Activated T-helper 9 cell treated with anti-CD3 and anti-CD28 coated beads, Interleukin-2, amount 50 U/mL, for 16 hours (primary cell): ENCODE results near the gene KIZ.

ENCODE experiments used
- DNase-seq: peaks from one replicate; pipeline ENCODE4 v3.0.0-alpha.2; 2020; ENCODE audit warnings: low read depth

KIZ gene

DNA sequence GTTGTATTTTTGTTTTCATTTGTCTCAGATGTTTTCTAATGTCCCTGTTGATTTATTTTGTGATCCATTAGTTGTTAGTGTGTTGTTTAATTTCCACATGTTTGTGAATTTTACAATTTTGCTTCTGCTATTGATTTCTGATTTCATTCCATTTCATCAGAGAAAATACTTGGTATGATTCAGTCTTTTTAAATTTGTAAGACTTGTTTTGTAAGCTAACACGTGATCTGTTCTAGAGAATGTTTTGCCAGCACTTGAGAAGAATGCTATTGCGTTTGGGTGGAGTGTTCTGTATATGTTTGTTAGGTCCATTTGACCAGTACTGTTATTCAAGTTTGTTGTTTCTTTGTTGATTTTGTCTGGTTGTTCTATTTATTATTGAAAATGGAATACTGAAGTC lies 53.9 kb downstream of the KIZ start:
- no peak for DNase-seq

DNA sequence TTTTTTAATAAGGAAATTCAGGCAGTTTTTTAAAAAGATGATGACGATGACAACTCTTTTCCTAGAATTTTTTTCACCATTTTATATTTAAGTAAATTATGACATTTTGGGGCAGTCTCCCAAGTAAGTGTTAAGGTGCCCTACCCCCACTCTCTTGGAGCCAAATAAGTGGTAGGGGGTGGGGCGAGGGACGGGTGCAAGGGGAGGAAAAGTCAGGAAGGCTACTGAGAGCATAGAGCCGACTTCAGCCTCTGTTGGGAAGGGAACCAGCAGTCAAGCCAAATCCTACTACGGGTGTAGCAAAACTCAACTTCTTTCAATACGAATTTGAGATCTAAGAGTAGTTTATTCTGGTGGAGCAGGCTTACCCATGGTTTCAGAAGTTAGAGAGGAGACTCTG lies 54.4 kb downstream of the KIZ start:
- DNase-seq: no peak

DNA sequence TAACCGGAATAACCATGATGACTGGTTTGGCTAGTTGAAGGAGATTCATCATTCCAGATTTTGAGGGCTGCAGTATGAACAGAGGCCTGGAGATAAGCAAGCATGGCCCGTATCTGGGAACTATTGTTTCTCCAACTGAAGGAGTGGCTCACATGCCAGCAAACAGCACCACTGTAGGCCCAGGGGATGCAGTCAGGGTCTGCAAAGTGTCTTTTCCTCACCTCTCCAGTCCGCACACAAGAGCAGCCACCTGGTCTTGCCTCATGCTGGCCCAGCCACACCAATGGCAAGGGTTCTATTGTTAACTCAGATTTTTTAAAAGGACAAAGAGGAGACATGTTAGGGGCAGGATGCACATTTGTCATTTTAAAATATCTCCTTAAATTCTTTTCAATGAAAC lies 55.1 kb downstream of the KIZ start:
- no peak for DNase-seq

DNA sequence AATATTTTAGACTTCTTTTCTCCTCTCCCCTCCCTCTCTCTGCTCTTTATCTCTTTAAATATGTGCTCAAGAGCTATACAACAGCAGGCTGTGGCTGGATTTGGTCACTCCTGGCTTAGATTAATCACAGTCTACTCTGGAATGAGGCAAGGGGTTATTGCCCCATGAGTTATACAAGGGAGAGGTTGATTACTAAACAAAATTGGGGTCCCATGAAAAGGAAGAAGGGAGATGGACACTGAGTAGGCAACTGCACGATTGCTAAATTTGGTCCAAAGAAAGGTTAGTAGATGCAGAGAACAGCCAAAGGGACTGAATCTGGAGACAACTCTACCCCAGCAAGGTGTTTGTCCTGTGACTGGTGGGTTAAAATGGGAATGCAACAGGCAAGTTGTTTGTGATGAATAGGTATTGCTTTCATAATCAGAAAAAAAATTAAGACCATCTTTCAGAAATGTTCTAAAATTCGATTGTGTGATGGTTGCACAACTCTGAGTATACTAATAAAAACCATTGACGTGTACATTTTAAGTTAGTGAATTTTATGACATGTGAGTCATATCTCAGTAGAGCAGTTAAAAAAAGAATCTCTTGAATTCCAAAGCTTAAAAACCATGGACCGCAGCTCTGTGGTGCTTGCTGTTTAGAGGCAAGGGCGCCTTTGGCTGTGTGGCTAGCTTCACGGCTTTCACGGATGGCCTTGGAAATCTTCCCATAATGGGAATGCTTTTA lies 57.1 kb downstream of the KIZ start:
- DNase-seq: no peak

GRCh38 chr20:21183722-21184121 lies 57.8 kb downstream of the KIZ start:
- DNase-seq: no peak

- DNase-seq: no peak
These were observed 58.9 kb downstream of the KIZ start for GRCh38 chr20:21184819-21185218.

DNA sequence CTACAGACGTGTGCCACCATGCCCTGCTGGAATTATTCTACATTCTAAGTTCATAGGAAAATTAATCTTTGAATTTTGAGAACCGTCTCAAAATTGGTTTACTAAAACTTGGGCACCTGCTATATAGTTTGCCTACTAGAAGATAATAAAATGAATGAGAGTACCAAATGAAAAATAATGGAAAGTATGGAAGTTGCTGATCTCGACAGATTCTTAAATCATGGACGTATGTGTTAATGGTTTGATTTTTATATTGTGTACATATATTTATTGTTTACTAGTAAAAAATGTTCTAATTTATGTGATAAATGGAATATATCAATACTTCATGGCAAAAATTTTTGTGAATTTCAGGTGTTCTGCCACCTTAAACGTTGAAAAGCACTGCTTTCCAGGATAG lies 60.0 kb downstream of the KIZ start:
- DNase-seq: no peak

DNA sequence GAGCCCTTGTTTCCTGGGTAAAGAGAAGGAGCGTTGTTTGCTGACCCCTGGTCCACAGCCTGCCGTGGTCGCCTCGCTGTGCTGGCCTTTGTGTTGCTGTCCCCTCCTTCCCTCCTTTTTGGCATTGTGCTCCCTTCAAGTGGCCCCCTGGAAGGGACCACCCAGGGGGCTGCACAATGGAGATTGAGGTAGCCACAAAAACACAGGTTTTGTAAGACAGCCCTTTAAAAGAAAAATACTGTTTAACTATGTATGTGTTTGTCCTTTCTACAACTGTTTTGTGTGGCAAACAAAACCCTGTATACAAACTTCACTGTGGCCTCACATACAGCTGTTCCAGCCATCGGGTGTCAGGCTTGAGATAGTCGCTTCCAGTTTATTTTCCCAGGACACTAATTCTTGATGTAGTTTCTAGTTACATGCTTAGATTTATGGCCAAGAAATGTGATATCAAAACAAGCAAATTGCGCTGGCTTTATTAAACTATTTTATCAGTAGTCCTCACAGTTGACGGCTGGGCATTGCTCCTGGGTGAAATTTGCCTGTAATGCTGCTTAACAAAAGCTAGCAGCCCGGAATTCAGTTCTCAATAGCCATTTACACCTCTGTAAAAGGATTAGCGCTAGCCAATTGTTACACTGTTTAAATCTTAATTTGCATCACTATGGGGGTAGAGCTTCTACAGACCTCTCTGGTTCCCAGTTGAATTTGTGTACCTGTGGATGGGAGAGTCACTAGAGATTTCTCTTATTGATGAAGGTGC lies 64.1 kb downstream of the KIZ start:
- no peak for DNase-seq

GRCh38 chr20:21190869-21191268 lies 65.0 kb downstream of the KIZ start:
- no peak for DNase-seq

DNA sequence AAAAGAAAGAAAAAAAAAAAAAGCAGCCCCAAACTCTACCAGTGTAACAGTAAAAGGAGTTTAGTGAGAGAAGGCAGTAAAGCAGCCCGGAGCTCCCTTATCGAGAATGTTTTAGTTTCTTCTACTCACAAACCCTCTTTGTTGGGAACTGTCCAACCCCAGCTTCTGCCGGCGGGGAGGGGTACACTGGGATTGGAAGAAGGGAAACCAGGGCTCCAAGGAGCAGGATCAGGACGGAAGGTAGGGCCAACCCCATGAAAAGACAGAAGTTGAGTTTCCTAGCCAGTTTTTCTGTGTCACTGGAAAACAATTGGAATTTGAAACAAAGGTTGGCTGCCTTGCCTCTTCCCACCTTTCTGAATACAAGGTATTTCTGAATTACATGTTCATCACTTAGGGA lies 66.0 kb downstream of the KIZ start:
- DNase-seq: no peak

DNA sequence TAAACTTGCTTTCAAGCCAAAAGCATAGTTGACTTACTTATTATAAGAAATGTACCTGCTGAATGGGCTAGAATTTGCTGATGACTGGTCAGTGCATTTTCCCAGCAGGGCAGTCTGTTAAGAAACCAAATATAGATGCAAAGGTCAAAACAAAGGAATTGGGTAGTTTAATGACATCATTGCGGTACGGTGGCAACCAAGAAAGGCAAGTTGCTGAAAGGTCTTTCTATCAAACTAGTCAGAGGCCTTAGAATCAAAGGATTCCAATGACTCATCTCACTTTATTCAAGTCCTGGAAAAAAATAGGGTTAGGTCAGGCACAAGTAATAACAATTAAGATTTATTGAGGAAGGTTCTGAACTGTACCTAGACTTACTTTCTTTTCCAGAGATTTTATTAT lies 76.4 kb downstream of the KIZ start:
- DNase-seq: no peak

DNA sequence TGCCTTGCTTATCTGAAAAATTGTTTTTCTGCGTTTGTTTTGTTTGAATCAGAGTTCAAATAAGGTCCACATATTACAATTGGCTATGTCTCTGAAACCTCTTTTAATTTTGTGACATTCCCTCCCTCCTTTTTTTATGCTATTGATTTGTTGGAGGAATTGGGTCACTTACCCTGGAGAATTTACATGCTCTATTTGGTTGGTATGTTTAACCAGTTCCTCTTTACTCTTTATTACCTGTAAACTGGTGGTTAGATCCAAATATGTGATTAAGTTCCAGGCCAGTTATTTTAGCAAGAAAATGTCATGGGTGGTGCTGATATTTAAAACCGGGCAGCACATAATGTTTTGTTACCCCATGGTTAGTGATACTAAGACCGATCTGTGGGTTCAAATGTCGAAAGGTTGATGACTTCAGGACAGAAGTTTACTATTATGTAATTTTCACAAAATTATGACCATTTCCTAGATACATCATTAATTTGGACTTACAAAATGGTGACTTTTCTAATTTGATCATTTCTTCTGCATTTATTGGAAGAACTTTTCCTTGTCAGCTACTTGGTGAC lies 77.3 kb downstream of the KIZ start:
- DNase-seq: no peak

DNA sequence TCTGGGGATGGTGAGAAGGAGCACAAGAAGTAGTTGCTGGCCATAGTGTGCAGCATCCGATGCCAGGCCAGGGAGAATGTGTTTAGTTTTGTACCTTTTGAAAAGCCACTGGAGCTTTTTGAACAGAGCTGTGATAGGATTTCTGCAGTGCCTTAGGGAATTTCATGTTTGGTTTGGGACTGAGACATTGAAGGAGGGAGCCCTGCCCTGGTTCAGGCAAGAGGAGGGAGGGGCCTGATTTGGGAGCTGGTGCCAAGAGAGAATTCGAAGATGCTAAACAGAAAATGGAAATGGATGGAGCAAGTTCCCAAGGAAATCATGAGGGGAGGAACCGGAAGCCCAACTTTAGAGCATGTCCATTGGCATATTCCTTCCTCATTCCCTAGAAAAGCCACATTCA lies 80.7 kb downstream of the KIZ start:
- no peak for DNase-seq

- DNase-seq: no peak
These were observed 83.1 kb downstream of the KIZ start for GRCh38 chr20:21208999-21209398.

DNA sequence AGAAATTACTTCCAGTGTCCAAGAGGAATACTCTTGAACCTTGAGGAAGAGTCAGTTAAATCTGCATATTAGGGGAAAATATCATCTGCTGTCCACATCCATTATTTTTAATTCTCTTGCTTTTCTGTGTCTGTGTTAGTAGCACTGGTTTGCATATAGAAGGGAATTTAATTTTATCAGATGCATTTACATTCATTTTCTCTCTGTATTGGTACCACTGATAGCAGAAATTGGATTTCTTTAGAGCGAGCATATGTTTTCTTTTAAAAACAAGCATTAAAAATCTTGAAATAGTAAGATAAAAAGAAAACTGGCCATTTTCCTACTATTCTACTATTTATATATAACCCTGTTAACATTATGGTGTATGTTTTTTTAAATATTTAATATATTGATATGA lies 83.8 kb downstream of the KIZ start:
- DNase-seq: no peak

- DNase-seq: no peak
These were observed 87.8 kb downstream of the KIZ start for GRCh38 chr20:21213691-21214090.

GRCh38 chr20:21214431-21214830 lies 88.5 kb downstream of the KIZ start:
- no peak for DNase-seq

DNA sequence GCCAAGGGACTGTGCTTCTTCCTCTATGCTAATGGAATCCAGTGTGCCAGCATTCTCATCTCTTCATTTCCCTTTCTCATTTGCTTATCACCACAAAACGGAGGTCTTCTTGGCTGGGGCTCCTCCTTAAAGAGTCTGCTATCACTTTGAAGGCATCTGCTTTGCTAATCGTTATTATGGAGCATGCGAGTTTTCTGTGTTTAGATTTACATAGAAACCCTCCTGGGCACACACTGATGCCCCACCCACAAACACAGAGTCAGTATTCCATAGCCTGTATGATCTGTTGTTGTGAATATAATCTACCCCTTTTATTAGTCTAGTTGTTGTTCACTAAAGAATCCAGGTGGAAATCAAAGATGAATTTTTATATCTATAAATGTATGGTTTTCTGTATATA lies 93.8 kb downstream of the KIZ start:
- DNase-seq: no peak

DNA sequence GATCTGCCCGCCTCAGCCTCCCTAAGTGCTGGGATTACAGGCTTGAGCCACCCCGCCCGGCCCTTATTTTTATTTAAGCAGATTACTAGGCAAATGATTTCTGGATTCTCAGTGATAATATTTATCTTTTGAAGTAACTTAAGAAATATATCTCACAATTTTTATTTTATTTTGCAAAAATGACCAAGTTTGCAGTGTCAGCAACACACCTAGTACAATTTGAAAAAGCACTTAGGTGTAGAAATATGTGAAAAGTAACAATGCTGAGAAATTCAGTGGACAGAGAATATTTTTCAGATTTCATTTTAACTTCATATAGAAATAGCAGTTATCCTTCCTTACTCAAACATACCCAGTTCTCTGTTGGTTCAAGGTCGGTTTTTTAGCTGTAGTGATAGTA lies 98.3 kb downstream of the KIZ start:
- no peak for DNase-seq

GRCh38 chr20:21225215-21225947 lies 99.5 kb downstream of the KIZ start:
- DNase-seq: no peak

DNA sequence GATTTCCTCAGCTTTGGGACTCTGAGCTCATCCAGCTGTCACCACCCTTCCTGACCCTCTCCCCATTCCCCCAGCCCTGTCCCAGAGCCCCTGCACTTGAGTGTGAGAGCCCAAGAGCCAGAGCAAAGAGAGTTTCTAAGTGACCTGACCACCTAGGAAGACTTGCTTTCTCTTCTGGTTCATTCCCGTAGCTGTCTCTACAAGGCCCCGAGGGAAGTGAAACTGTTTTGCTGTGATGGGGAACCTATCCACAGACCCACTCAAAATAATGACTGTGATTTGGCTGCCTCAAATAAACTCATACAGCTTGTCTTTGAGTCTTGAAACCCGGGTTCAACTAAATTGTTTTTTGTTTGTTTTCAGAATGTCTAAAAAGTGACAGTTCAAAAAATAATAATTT lies 102.6 kb downstream of the KIZ start:
- DNase-seq: no peak

DNA sequence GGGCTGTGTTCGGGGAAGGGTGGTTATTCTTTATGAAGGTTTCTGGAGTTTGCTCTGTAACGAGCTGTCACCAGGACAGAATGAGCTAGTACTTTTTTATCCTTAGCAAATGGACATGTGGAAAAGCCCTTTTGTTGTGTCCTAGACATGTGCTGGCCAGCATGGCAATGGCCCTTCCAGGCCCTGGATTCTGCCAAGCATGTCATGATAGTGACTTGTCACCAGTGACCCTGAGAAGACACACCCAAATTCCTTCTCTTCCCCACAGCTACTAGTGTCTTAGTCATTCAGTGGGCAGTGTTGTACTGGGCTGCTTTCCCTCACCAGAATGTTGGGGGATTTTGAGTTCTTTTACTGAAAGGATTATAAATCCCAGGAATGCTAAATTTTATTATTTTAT lies 103.3 kb downstream of the KIZ start:
- DNase-seq: no peak

GRCh38 chr20:21230220-21230619 lies 104.3 kb downstream of the KIZ start:
- no peak for DNase-seq
